K562 (cell line): ENCODE measurements around the gene ALOX12. TPM values are rescaled to one million over a fixed set of nuclear protein-coding genes. Genes with fewer than 3 reads are reported as not detected.

Experiments used
- BRF2 ChIP-seq: IDR thresholded peaks from 3 replicates; pipeline ENCODE4 v1.6.1; 2011; ENCODE audit warnings: borderline replicate concordance, mild to moderate bottlenecking; ENCODE audit not compliant: insufficient read length, insufficient read depth
- EGR1 ChIP-seq: fragments of 450-650 bp; conservative IDR thresholded peaks from 2 replicates; pipeline ENCODE4 v1.6.1; 2017; ENCODE audit warnings: mild to moderate bottlenecking
- ELF2 ChIP-seq: fragments of 250-450 bp; sonication (Bioruptor Pico); IDR thresholded peaks from 2 replicates; pipeline ENCODE4 v1.5.0; 2021; ENCODE audit warnings: mild to moderate bottlenecking
- HCFC1 ChIP-seq: IDR thresholded peaks from 2 replicates; pipeline ENCODE4 v1.6.1; 2012; ENCODE audit warnings: low read depth, low read length, improper control_type of control experiment
- KDM2B ChIP-seq: fragments of 250-450 bp; sonication (Bioruptor Pico); IDR thresholded peaks from 2 replicates; pipeline ENCODE4 v1.8.0; 2021; ENCODE audit warnings: mild to moderate bottlenecking, moderate library complexity
- POLR2G ChIP-seq: fragments of 200-400 bp; formaldehyde crosslinking; IDR thresholded peaks from 2 replicates; pipeline ENCODE4 v1.6.1; 2017; ENCODE audit warnings: low read depth, mild to moderate bottlenecking, antibody characterized with exemption, low read length, moderate library complexity
- PYGO2 ChIP-seq: fragments of 450-650 bp; IDR thresholded peaks from 2 replicates; pipeline ENCODE4 v1.6.1; 2016; ENCODE audit warnings: mild to moderate bottlenecking, missing genetic modification characterization, moderate library complexity, missing compliant biosample characterization
- RREB1 ChIP-seq: fragments of 250-450 bp; sonication (Bioruptor Pico); IDR thresholded peaks from 2 replicates; pipeline ENCODE4 v1.4.0; 2020
- SMARCA5 ChIP-seq: fragments of 450-650 bp; IDR thresholded peaks from 2 replicates; pipeline ENCODE4 v1.6.1; 2016
- SMARCB1 ChIP-seq: IDR thresholded peaks from 2 replicates; pipeline ENCODE4 v1.6.1; 2011; ENCODE audit warnings: improper control_type of control experiment, low read depth; ENCODE audit not compliant: insufficient read length
- SP2 ChIP-seq: IDR thresholded peaks from 2 replicates; pipeline ENCODE4 v1.6.1; 2011; ENCODE audit warnings: mild to moderate bottlenecking, low read depth, low read length, moderate library complexity; ENCODE audit not compliant: poor library complexity, severe bottlenecking; ENCODE audit errors: extremely low read depth
- TAF15 ChIP-seq: fragments of 200-400 bp; formaldehyde crosslinking; IDR thresholded peaks from 2 replicates; pipeline ENCODE4 v1.6.1; 2017; ENCODE audit warnings: mild to moderate bottlenecking, low read depth, low read length, moderate library complexity
- ZBTB9 ChIP-seq: fragments of 450-650 bp; formaldehyde crosslinking; IDR thresholded peaks from 2 replicates; pipeline ENCODE4 v1.4.0; 2020; ENCODE audit warnings: mild to moderate bottlenecking, moderate library complexity
- ZNF212 ChIP-seq: fragments of 450-650 bp; formaldehyde crosslinking; IDR thresholded peaks from 2 replicates; pipeline ENCODE4 v1.4.0; 2020; ENCODE audit warnings: mild to moderate bottlenecking
- ZNF224 ChIP-seq: sonication (generic); formaldehyde crosslinking; IDR thresholded peaks from 2 replicates; pipeline ENCODE4 v1.8.0; 2022; ENCODE audit warnings: mild to moderate bottlenecking, missing genetic modification reagents
- polyA plus RNA-seq, 8 experiments: library from polyadenylated mRNA; depleted of rRNA in 4 of 8; stranded (reverse) in 5 of 8; unstranded in 3 of 8; fragments of >200 nt; fragmentation: Nextera tagmentation in 2 of 8; fragmentation: Illumina TruSeq in 1 of 8; extraction: Ambion mirVana in 2 of 8; extraction: Trizol in 1 of 8; gene quantifications; 2 replicates each; pipeline versions ENCODE4 v1.2.1 to v1.2.3, GENCODE V29; 2011 to 2014; ENCODE audit warnings: inconsistent platforms in 1 of 8, missing spikeins in 1 of 8
- total RNA-seq, 7 experiments: library from RNA; depleted of rRNA in 6 of 7; stranded (reverse); fragments of >200 nt in 6 of 7; fragmentation: Illumina TruSeq in 2 of 7; extraction: Trizol in 2 of 7; gene quantifications; 2 replicates each; pipeline versions ENCODE4 v1.2.1 to v1.2.3, GENCODE V29; 2011 to 2021; ENCODE audit warnings: low replicate concordance in 1 of 7
- TF ChIP-seq, protein P1 (sequence below): sonication (generic); formaldehyde crosslinking; IDR thresholded peaks from 2 replicates; pipeline ENCODE4 v1.9.0; 2022; ENCODE audit warnings: mild to moderate bottlenecking, missing genetic modification reagents
- TF ChIP-seq, protein P2 (sequence below): fragments of 450-650 bp; IDR thresholded peaks from 2 replicates; pipeline ENCODE4 v1.6.1; 2016; ENCODE audit warnings: borderline replicate concordance

ALOX12 gene
- total and polyA plus RNA-seq, 9 of the 15 experiments (the other 6 are each of a cell fraction or from before 2014, with no cell fraction given): 0.09 to 1.1 (median 0.47) TPM; not detected in 1

- TF ChIP-seq RREB1 (CRISPR knock-in tag) (no peak), KDM2B (CRISPR knock-in tag) (no peak), ZBTB9 (CRISPR knock-in tag) (no peak), SMARCA5 (no peak), SP2 (no peak), PYGO2 (tag) (no peak), POLR2G (no peak), ELF2 (CRISPR knock-in tag) (no peak), EGR1 (no peak), ZNF212 (no peak), BRF2 (no peak), HCFC1 (no peak), TAF15 (no peak), ZNF224 (CRISPR knock-in tag) (no peak), SMARCB1 (no peak)
- TF ChIP-seq, protein P1, sequence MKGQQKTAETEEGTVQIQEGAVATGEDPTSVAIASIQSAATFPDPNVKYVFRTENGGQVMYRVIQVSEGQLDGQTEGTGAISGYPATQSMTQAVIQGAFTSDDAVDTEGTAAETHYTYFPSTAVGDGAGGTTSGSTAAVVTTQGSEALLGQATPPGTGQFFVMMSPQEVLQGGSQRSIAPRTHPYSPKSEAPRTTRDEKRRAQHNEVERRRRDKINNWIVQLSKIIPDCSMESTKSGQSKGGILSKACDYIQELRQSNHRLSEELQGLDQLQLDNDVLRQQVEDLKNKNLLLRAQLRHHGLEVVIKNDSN (CRISPR knock-in tag): no peak
- TF ChIP-seq, protein P2, sequence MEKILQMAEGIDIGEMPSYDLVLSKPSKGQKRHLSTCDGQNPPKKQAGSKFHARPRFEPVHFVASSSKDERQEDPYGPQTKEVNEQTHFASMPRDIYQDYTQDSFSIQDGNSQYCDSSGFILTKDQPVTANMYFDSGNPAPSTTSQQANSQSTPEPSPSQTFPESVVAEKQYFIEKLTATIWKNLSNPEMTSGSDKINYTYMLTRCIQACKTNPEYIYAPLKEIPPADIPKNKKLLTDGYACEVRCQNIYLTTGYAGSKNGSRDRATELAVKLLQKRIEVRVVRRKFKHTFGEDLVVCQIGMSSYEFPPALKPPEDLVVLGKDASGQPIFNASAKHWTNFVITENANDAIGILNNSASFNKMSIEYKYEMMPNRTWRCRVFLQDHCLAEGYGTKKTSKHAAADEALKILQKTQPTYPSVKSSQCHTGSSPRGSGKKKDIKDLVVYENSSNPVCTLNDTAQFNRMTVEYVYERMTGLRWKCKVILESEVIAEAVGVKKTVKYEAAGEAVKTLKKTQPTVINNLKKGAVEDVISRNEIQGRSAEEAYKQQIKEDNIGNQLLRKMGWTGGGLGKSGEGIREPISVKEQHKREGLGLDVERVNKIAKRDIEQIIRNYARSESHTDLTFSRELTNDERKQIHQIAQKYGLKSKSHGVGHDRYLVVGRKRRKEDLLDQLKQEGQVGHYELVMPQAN: no peak
Observed at GRCh38 chr17:6998855-6999508, 3.1 kb downstream of the ALOX12 start (continued).
